GM18511 (cell line): ENCODE measurements around the gene STK35.

Experiments used
- ATAC-seq: cut with Tn5 transposase; IDR thresholded peaks from one replicate; pipeline ENCODE4 v1.9.1; 2021; ENCODE audit warnings: mild to moderate bottlenecking, moderate library complexity; ENCODE audit not compliant: unreplicated experiment

STK35 gene

DNA sequence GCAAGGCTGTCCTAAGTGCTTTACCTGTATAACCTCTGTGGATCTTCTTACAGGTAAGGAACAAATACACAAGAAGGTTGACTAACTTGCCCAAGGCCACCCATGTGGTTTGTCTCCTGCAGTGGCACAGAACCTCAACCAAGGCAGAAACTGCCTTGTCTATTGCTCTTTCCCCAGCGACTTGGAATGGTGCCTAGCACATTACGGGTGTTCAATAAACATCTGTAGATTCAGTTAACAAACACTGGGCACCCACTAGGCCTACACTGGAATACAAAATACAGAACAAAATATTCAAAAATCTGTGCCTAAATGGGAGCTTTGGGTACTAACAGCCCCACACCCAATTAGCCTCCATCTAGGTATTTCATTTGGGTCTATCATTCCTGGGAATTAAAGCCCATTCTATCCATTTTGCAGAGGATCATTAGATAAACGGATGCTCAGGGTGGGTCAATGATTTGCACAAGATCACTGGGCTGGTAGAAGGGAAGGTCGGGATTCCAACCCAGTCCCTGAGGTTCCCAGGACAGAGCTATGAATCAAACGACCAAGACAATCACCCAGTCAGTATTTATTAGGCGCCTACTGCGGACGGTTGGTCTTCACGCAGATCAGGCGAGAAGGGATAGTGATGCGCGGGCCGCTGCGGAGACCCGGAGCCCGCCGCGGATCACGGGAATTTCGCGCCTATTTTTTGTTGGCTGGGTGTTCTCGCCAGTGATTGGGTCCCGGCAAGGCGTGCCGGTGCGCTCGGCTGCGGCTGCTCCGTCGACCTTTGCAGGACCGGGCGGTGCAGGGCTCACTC is at the start of gene STK35:
STK35 (plus strand) TSS at position 771 of the 808 bp plus-strand sequence. CDS start 55 bp downstream, outside the sequence.
- peak; percentile 56 for ATAC-seq

DNA sequence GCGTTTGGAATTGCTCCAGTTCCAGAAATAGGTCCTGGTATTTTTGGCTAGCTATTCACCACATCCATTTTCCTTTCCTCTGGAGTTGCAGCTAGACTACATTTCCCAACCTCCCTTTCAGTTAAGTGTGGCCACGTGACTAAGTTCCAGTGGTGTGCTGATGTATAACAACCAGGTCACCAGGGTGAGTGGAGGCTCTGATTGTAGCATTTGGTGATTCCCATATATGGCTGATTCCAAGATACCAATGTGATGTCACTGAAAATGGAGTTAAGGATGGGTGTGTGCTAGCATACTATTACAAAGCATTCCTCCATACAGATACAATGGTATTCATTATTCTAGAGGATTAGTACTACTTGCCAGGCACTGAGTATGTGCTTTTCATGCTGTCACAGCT is 49.7 kb upstream of the STK35 start:
- no peak for ATAC-seq

DNA sequence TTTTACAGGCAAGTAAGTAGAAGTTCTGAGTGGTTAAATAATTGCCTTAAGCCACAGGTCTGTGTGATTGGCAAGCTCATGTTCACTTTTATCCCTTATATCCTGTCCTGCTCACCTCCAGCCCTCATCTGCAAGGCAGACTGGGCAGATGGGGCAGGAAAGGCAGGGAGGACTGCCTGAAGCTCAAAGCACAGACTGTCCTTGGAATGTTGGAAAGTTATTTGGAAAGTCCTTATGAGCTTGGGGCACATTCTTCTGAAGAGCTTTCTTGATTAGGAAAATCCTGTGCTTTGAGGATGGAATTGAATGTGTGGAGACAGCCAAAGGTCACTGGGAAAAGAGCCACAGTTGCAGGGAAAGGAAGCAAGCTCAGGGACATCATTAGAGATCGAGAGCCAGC is 48.9 kb upstream of the STK35 start:
- no peak for ATAC-seq

DNA sequence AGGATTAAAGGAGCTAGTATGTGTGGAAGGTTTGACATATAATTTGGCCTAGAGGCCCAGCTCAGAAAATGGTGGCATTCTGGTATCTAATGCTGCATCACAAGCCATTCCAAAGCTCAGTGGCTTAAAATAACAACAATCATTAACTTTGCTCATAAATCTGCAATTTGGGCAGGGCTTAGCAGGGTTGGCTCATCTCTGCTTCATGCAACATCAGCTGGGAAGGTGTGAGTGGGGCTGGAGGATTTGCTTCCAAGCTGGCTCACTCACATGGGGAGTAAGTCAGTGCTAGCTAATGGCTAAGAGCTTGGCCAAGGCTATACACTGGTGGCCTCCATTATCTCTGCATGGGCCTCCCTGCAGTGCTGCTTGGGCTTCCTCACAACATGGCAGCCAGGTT is 48.0 kb upstream of the STK35 start:
- ATAC-seq: no peak

DNA sequence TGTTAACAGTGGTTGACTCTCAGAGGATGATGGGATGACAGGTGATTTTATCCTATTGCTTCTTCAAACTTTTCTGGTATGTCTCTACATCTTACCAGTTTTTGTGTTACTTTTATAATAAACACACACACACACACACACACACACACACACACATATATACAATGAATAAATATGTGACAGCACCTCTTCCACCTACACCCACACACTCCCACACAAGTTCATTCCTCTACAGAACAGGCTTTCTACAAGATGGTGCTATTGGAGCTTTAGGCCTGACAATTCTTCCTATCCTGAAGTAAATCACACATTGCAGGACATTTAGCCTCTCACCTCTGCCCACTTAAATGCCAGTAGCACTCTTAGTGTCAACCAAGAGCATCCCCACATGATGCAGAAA is 46.7 kb upstream of the STK35 start:
- ATAC-seq: no peak

DNA sequence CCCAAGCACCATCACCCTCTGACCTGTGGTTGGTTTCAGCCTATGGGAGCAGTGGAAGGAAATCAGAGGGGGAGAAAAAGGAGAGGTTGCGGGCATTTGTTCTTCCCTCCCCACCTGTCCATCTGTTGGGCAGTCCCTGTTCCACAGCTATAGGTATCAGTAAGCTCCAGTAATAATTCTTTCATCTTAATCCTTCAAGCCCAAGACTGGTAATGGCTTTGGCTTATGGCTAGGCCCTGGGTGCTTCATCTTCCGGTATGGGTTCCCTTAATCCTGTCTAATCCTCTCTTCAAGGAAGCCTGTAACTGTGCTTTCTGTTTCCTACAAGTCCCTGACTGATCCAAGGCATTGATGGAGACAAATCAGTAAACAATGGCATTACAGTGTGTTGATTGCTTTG is 42.2 kb upstream of the STK35 start:
- no peak for ATAC-seq

DNA sequence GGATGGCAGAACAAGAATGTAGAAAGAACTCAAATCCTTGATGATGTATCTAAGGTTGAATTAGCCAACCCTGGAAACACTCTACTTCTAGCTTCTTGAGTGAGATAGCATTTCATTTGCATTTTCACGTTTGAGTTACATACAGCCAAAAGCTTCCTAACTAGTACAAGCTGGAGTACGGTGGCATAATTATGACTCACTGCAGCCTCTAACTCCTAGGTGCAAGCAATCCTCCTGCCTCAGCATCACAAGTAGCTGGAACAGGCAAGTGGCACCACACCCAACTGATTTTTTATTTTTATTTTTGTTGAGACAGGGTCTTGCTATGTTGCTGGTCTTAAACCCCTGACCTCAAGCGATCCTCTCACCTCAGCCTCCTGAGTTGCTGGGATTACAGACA is 36.5 kb upstream of the STK35 start:
- ATAC-seq: no peak

DNA sequence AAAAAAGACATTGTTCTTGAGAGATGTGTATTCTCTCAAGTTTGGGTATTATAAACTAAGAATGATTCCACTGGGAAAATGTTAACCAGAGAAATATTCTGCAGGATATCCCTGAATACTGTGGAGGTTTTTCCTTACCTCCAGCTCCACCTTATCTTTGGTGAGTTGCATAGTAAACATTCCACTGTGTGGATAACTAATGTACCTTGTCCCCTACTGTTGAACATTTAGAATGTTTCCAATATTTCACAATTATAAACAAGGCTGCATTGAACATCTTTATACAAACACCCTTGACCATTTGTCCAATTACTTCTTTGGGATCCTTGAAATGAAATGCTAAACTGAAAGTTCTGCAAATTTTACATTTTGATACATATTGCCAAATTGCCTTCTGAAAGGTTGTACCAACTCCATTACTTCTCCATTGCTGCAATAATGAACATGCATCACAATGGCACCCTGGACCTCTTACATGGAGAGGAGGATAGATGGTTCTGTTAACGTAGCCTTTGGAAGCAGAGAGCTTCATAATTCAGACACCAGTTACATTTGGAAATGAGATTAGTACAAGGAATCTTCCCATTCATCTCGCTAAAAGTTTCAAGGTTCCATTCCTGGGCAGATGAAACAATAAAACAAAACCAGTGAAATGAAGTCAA is 35.0 kb upstream of the STK35 start:
- ATAC-seq: no peak

DNA sequence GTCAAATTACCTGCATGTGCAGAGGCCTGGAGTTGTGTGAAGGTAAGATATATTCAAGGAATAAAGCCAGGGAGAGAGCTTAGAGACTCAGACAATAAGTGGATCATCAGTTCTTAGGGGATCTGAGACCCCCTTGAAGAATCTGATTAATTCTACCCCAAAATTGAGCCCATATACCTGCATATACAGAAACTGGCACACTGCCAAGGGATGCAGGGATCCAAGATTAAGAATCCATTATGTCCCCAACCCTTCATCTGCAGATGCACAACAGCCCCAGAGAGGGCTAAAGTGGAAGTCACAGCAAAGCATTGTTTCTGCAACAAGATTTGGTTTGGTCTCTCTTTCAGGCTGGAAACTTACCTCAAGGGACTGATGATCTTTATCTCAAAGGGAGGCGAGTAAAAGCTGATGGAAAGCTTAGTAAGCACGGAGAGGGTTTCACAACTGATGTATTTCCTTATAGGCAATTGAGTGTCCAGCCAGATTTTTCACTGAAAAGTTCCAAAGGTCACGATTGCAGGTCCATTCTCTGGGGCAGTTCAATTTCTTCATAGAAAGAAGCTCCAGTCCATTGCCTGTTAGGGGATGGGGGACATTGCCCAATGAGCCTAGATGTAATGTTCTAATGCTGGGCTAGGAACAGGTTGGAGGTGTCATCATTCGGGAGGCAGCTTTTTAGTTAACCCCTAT is 20.9 kb upstream of the STK35 start:
- ATAC-seq: no peak

DNA sequence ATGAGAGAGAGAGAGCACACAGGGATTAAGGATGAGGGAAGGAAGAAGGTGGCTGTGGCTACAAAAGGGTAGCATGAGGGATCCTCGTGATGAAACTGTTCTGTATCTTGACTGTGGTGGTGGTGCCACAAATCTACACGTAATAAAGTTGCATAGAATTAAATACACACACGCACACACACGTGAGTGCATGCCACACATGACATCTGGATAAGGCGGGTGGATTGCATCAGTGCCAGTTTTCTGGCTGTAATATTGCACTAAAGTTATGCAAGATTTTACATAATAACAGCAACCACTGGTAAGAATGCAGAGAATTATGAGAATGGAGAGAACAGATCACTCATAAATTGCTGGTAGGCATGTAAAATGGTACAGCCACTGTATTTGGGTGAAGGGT is 16.9 kb upstream of the STK35 start:
- ATAC-seq: no peak

DNA sequence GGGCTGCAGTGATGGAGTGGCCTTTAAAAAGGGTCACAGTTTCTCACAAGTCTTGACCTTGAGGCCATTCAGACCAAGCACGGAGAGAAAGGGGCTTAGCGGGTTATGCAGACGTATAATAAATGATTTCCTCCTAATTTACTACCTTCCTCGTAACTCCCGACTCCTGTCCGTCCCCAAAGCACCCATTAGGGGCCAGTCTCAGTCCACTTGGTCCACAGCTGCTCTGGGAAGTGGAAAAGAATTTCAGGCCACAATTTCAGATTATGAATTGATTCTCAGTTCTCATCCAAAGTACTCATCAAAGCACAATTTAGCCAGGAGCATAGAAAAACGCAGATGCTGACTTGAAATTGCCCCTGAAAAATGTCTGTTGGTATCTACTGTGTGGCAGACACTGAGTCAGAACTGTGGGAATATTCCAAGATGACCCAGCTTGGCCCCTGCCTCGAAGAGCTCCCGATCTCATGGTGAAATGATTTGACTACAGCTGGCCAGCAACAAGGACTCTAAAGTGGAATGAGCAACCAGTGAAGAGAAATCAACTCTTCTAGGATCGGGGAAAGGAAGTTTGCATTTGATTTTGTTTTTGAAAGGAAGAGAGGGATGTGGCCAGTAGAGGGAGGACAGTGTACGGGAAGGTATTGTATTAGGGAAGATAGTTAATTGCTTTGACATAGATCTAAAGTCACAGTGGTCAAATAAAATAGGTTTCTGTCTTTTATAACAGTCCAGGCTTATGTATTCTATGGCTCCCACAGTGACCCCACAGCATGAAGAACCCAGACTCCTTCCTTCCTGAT is 15.2 kb upstream of the STK35 start:
- no peak for ATAC-seq

DNA sequence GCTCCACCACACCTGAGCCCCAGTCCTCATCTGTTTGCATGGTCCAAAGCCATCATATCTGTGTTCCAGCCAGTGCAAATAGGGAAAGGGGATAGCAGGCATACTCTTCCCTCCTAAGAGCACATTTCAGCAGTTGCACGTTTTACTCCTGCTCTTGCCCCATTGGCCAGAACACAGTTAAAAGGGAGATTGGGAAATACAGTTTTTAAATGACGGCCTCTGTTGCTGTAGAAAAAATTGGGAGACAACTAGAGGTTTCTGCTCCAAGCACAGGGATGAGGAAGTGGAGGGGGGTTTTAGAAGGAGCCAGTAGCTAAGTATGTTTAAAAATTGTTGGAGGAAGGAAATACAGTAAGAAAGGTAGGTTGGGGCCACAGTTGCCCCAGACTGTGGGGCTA is 14.6 kb upstream of the STK35 start:
- no peak for ATAC-seq

DNA sequence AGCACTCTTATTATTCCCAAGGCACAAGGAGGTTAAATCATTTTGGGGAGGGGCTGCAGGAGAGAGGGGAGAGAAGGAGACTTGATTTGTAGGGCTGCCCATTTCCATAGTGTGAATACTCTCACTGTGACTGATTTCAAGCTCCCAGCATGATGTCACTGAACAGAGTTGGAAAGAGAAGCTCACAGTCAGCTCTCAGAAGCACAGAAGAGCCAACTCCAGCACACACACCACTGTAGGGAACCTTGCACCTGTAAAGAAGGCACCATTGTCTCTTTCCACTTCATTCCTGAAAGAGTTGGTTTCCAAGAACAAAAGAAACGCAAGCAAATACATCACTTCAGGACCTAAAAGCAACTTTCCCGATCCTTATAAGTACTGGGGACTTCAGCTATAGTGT is 12.7 kb upstream of the STK35 start:
- no peak for ATAC-seq

DNA sequence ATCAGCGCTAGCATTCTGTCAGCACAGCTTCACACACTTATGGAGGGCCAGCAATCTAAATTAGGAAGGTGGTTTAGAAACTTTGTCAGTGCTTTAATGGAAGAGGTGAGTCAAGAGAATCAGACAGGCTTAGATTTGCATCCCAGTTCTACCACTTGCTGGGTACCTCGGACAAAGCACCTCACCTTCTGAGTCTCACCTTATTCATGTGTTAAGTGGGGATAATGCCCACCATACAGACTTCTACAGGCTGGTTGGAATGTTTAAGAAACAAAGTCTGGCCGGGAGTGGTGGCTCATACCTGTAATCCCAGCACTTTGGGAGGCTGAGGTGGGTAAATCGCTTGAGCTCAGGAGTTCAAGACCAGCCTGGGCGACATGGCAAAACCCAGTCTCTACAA is 12.2 kb upstream of the STK35 start:
- no peak for ATAC-seq

DNA sequence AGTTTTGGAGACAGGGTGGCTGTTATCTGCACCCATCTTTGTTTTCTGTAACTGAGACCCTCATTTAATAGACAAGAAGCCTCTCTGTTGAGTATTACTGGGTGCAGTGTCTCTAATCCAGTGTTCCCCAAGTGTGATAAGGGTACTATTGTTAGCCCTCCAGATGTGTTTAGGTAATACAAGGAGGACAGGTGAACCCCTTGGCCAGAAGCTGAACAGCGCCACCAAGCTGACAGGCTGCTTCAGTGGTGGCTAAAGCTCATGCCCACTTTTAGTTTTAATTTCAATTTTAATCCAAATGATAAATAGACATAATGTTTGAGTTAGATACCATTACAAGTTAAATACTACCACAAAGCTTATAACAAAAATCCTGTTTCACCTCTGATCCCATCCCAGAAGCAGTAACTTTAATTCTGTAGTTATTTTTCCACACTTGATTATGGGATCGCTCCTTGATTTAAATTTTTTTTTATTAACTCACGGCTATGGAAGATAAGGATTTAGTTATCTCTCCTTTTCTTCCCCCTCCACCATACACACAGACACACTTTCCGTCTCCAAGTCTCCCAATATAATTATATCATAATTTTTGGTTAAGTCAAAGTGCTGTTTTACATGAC is 8.4 kb upstream of the STK35 start:
- no peak for ATAC-seq

DNA sequence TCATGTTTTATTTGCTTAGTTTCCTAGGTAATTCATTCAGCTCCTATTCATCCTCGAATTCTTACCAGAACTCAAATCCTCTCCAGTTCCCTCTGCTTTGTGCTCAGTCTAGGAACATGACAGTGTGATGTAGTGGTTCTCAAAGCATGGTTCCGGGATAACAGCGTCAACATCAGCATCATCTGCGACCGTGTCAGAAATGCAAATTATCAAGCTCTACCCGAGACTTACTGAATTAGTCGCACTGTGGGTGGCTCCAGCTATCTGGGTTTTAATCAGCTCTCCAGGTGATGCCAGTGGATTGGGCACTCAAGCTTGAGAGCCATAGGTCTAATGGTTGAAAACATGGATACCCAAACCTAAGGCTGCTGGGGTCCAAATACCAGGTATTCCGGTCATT is 7.7 kb upstream of the STK35 start:
- no peak for ATAC-seq

DNA sequence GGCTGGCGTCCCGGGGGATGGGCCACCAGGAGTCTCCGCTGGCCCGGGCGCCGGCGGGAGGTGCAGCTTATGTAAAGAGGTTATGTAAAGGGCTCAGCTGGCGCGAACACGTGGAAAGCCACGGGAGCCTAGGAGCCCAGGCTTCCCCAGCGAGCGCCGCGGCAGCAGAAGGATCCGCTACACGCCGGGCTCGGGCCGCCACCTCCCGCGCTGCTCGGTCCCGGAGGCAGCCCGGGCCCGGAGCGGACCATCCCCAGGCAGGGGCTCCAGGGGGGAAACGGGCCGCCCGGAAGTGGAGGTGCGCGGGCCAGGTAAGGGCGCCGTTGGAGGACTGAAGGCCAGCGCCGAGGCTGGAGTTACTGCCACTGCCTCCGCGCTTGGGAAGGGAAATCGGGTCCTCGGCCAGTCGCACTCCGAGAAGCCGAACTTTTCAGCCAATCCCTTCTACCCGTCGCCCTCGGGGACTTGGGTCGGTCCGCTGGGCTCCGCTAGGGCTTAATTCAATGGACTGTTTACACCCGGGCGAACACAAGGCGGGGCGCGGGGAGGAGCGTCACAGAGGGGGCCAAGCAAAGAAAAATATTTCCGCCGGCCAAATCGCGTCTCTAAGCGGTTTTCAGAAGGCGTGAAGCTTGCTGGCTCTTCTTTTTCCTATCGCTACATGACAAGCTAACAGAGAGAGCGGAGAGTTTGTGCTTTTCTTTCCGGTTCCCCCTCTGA is 398 bp downstream of the STK35 start:
- peak; percentile 87 for ATAC-seq

DNA sequence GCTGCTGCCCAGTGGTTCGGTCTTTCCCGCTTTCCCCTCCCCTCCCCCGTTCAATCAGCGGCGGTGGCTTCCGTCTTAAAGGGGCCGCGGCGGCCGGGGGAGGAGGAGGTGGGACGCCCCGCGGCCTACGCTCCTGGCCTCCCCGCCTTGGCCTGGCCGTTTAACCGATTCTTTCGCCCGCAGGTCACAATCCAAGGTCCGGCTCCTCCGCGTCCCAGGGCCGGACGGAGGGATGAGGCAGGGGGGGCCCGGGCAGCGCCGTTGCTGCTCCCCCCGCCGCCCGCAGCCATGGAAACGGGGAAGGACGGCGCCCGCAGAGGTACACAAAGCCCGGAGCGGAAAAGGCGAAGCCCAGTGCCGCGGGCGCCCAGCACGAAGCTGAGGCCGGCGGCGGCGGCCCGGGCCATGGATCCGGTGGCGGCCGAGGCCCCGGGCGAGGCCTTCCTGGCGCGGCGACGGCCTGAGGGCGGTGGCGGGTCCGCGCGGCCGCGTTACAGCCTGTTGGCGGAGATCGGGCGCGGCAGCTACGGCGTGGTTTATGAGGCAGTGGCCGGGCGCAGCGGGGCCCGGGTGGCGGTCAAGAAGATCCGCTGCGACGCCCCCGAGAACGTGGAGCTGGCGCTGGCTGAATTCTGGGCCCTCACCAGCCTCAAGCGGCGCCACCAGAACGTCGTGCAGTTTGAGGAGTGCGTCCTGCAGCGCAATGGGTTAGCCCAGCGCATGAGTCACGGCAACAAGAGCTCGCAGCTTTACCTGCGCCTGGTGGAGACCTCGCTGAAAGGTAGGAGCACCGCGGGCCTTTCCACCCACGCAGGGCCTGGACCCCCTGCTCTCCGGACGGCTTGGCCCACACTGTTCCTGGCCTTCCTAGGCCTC is 1.2 kb downstream of the STK35 start:
- peak; percentile 62 for ATAC-seq
